Endothelial cell of umbilical vein (primary cell): ENCODE measurements around the gene DIP2C. TPM values are rescaled to one million over a fixed set of nuclear protein-coding genes. Genes with fewer than 3 reads are reported as not detected.

Experiments used
- BruUV-seq: library from RNA; stranded (reverse); fragments of 400-500 nt; replicated peaks from 2 replicates; lab custom pipeline; 2021; lab: Mats Ljungman, UMichigan
- CTCF ChIA-PET: fragments of 300-600, 350-600 bp; sonication (Branson Sonifier 250); formaldehyde crosslinking; loops from one replicate; lab custom pipeline; 2021; ENCODE audit warnings: antibody characterized with exemption, inconsistent platforms; lab: Charles Lee
- POLR2A ChIA-PET: fragments of 300-600, 350-600 bp; sonication (Branson Sonifier 250); formaldehyde crosslinking; loops from one replicate; lab custom pipeline; 2021; ENCODE audit warnings: antibody characterized with exemption, inconsistent platforms; lab: Charles Lee
- DNase-seq: peaks from one replicate; pipeline ENCODE4 v3.0.0-alpha.2; 2011; ENCODE audit warnings: low read depth, low spot score
- FAIRE-seq: peaks from 2 replicates; lab custom pipeline; 2011; peaks lifted over from hg19 to GRCh38; lab: Jason Lieb, UNC
- H2AFZ ChIP-seq: 2 replicates; pipeline ENCODE4 v1.6.0; 2012; ENCODE audit warnings: low read depth, low read length, control low read depth, inconsistent platforms
- H3K27ac ChIP-seq: 2 replicates; pipeline ENCODE4 v1.5.1; 2011; ENCODE audit warnings: low read depth, mild to moderate bottlenecking, control low read depth, low read length, moderate library complexity; ENCODE audit not compliant: insufficient read depth
- H3K27me3 ChIP-seq, 2 experiments: 2 replicates each; pipeline versions ENCODE4 v1.6.0 to v1.6.1; 2011; ENCODE audit warnings: low read length in 2 of 2, mixed read lengths in 1 of 2; ENCODE audit not compliant: control insufficient read depth in 2 of 2, insufficient read depth in 2 of 2
- H3K36me3 ChIP-seq, 2 experiments: 2 replicates in 1 of 2; 3 replicates in 1 of 2; pipeline ENCODE4 v1.5.1; 2011; ENCODE audit warnings: low read length in 2 of 2, mild to moderate bottlenecking in 1 of 2, moderate library complexity in 1 of 2; ENCODE audit not compliant: control insufficient read depth in 2 of 2, insufficient read depth in 2 of 2; ENCODE audit errors: extremely low read depth in 1 of 2
- H3K4me1 ChIP-seq: 3 replicates; pipeline ENCODE4 v1.5.1; 2011; ENCODE audit warnings: mild to moderate bottlenecking, low read length; ENCODE audit not compliant: control insufficient read depth, insufficient read depth; ENCODE audit errors: extremely low read depth
- H3K4me2 ChIP-seq: 2 replicates; pipeline ENCODE4 v1.6.1; 2011; ENCODE audit warnings: low read length, control low read depth, mixed read lengths; ENCODE audit not compliant: insufficient read depth
- H3K4me3 ChIP-seq, 3 experiments: fragments of 200-600 bp in 1 of 3; sonication (generic), shearing (Covaris generic) in 1 of 3; replicated peaks in 1 of 3; 2 replicates each; pipeline ENCODE4 v1.5.1; 2011 to 2016; ENCODE audit warnings: control low read depth in 3 of 3, low read length in 3 of 3, mild to moderate bottlenecking in 2 of 3, inconsistent platforms in 1 of 3, low read depth in 1 of 3, moderate library complexity in 1 of 3; ENCODE audit not compliant: insufficient read depth in 1 of 3
- H3K79me2 ChIP-seq: 2 replicates; pipeline ENCODE4 v1.6.0; 2012; ENCODE audit warnings: low read length, inconsistent platforms; ENCODE audit not compliant: control insufficient read depth, insufficient read depth
- H3K9ac ChIP-seq: replicated peaks from 2 replicates; pipeline ENCODE3; 2011; ENCODE audit warnings: low read length, control low read depth; ENCODE audit not compliant: insufficient read depth; ENCODE audit errors: extremely low read depth
- H3K9me1 ChIP-seq: replicated peaks from 3 replicates; pipeline ENCODE4 v1.6.0; 2011; ENCODE audit warnings: mild to moderate bottlenecking, low read length; ENCODE audit not compliant: control insufficient read depth, insufficient read depth; ENCODE audit errors: extremely low read depth
- H3K9me3 ChIP-seq: replicated peaks from 2 replicates; pipeline ENCODE4 v1.5.1; 2012; ENCODE audit warnings: low read length, inconsistent platforms; ENCODE audit not compliant: control insufficient read depth, insufficient read depth
- H4K20me1 ChIP-seq: replicated peaks from 2 replicates; pipeline ENCODE3; 2011; ENCODE audit warnings: mild to moderate bottlenecking, low read length; ENCODE audit not compliant: control insufficient read depth, insufficient read depth; ENCODE audit errors: extremely low read depth
- CTCF ChIP-seq, 2 donors: IDR thresholded peaks; 1 replicate in 1 of 2; 2 replicates in 1 of 2; pipeline ENCODE4 v1.5.1; 2011; ENCODE audit warnings: low read length in 2 of 2, mild to moderate bottlenecking in 2 of 2, moderate library complexity in 2 of 2, control low read depth in 1 of 2, inconsistent platforms in 1 of 2, low read depth in 1 of 2; ENCODE audit not compliant: insufficient read depth in 1 of 2; ENCODE audit errors: extremely low read depth in 1 of 2
- EZH2 ChIP-seq: IDR thresholded peaks from 2 replicates; pipeline ENCODE4 v1.6.1; 2012; ENCODE audit warnings: borderline replicate concordance, low read depth, mild to moderate bottlenecking, moderate library complexity, low read length, inconsistent platforms; ENCODE audit not compliant: severe bottlenecking
- FOS ChIP-seq: IDR thresholded peaks from 2 replicates; pipeline ENCODE4 v1.6.1; 2011; ENCODE audit warnings: mild to moderate bottlenecking, low read length, moderate library complexity, borderline replicate concordance; ENCODE audit not compliant: insufficient read depth
- GATA2 ChIP-seq: IDR thresholded peaks from 2 replicates; pipeline ENCODE4 v1.7.0; 2011; ENCODE audit warnings: low read depth, mild to moderate bottlenecking, moderate library complexity, mixed read lengths, low read length; ENCODE audit not compliant: insufficient read length, insufficient read depth
- JUN ChIP-seq: IDR thresholded peaks from 2 replicates; pipeline ENCODE4 v1.6.1; 2011; ENCODE audit warnings: borderline replicate concordance, low read depth; ENCODE audit not compliant: insufficient read length, insufficient read depth
- MAX ChIP-seq: IDR thresholded peaks from 2 replicates; pipeline ENCODE4 v1.6.1; 2011; ENCODE audit not compliant: insufficient read depth, insufficient read length
- MYC ChIP-seq: IDR thresholded peaks from one replicate; pipeline ENCODE4 v1.6.1; 2011; ENCODE audit warnings: mild to moderate bottlenecking, low read depth, low read length
- POLR2A ChIP-seq: IDR thresholded peaks from 2 replicates; pipeline ENCODE4 v1.6.1; 2012; ENCODE audit warnings: low read depth, mild to moderate bottlenecking, control low read depth, low read length
- POLR2AphosphoS5 ChIP-seq: IDR thresholded peaks from 2 replicates; pipeline ENCODE4 v1.6.1; 2012; ENCODE audit warnings: low read depth, mild to moderate bottlenecking, control low read depth, low read length, moderate library complexity; ENCODE audit not compliant: insufficient read depth
- dilution Hi-C: fragments of 300-500 bp; cut with MboI; formaldehyde crosslinking; loops from one replicate; pipeline ENCODE4 v1.15.0; 2019; ENCODE audit warnings: low sequenced_read_pairs; ENCODE audit not compliant: extremely low pct_ligation_motif_present
- intact Hi-C: fragments of 100-400 bp; cut with micrococcal nuclease; formaldehyde crosslinking; loops from one replicate; pipeline ENCODE4 v1.10.0; 2022
- polyA plus RNA-seq, 4 experiments: library from polyadenylated mRNA; depleted of rRNA in 3 of 4; stranded (reverse) in 3 of 4; unstranded in 1 of 4; fragments of >200 nt; gene quantifications; 2 replicates each; pipeline versions ENCODE4 v1.2.1 to v1.2.3, GENCODE V29; 2011 to 2012; ENCODE audit warnings: missing spikeins in 1 of 4
- total RNA-seq: library from RNA; stranded (reverse); gene quantifications from 2 replicates; pipeline ENCODE4 v1.2.3, GENCODE V29; 2021

The DIP2C gene
- total and polyA plus RNA-seq, 2 donors (not counting 3 experiments of a cell fraction or from before 2014, with no cell fraction given), result 3.6 to 10.7 TPM

- Histone ChIP-seq H3K9ac (no peak overlapping the region), H2AFZ (no peak overlapping the region), H3K4me2 (no peak overlapping the region), H3K79me2 (no peaks in the 10 kb centered on the region), H3K4me3 (no peak overlapping the region), H3K36me3 (no peaks in the 10 kb centered on the region), H4K20me1 (no peaks in the 10 kb centered on the region), H3K27me3 (no peaks in the 10 kb centered on the region), H3K9me1 (no peaks in the 10 kb centered on the region), H3K9me3 (no peaks in the 10 kb centered on the region), H3K27ac (no peak overlapping the region), H3K4me1 (peaks cover 3% of the 10 kb centered on the region)
- no TSS peak for BruUV-seq
- FAIRE-seq (peak; percentile 83), DNase-seq (peak; percentile 67)
- POLR2A ChIA-PET, result no interaction called here
- dilution Hi-C loops, result no loop called here
- no peak for TF ChIP-seq MYC
- no peak for TF ChIP-seq POLR2A
- TF ChIP-seq MAX, result no peak
- TF ChIP-seq POLR2AphosphoS5, result no peak
- peak; percentile 59 for TF ChIP-seq FOS
- no peak for TF ChIP-seq GATA2
- TF ChIP-seq EZH2, result no peak
- TF ChIP-seq CTCF (IDR thresholded peaks at IDR 0.05; ENCODE audit: extremely low read depth in 1 of 2, insufficient read depth in 1 of 2, low read depth in 1 of 2, low read length in 2 of 2), result no peak
- TF ChIP-seq JUN, result peak; percentile 4
- CTCF ChIA-PET, result interaction anchor here (0.6 to 1.2 kb wide), 3 partner anchors 17 to 334 kb away, joined by 3 read pairs; no protein-coding TSS in a partner anchor
- intact Hi-C loops, result loop anchor here (10.0 kb wide), 1 partner anchor 190 kb away; no protein-coding TSS in a partner anchor
Observed at GRCh38 chr10:454860-455259, 234.6 kb downstream of the DIP2C start.
